ENCODE results near the gene LRMDA.

Gene LRMDA

DNA sequence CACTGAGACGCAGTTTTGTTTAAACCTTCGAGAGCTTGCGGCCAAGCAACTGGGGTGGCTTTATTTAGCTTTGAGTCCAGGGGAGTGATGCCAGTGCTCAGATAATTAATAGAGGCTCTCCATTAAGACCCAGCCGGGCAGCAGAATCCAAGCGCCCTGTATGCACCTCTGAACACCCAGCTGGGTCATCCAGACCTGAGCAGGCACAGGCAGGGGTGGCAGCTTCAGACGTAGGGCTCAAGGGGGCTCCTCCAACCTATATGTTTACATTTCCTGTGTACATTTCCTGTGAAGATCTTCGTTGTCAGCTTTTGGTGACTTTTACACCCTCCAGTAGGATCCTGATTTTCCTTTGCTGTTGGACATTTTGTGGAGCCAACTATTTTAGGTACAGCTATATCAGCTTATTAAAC is 719.5 kb downstream of the LRMDA start:
- DNase-seq = no peak

DNA sequence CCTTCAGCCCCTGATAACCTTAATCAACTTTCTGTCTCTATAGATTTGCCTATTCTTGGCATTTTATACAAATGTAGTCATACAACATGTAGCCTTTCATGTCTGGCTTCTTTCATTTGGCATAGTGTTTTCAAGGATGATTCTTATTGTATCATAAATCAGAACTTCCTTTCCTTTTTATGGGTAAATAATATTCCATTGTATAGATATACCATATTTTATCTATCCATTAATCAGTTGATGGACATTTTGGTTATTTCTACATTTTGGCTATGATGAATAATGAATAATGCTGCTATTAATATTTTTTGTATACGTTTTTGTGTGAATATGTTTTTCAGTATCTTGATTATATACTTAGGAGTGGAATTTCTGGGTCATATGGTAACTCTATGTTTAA is 720.8 kb downstream of the LRMDA start:
- no peak for DNase-seq

DNA sequence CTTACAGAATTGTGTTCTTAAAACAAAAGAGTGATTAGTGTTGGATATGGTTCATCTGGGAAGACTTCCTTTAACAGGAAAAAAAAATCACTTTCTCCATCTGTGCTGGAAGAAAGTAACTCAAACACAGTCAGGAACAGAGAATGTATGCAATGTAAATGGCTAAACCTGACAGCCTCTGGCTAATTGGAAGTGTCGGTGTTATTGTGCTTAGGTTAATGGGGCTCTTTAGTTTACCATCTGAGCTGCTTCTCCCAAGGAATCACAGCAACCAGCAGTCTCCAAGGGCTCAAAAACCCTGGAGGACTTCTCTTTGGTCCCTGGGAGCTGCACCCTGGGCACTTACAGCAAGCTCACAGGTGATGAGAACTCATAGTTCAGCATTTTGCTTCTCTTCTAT is 724.5 kb downstream of the LRMDA start:
- no peak for DNase-seq

DNA sequence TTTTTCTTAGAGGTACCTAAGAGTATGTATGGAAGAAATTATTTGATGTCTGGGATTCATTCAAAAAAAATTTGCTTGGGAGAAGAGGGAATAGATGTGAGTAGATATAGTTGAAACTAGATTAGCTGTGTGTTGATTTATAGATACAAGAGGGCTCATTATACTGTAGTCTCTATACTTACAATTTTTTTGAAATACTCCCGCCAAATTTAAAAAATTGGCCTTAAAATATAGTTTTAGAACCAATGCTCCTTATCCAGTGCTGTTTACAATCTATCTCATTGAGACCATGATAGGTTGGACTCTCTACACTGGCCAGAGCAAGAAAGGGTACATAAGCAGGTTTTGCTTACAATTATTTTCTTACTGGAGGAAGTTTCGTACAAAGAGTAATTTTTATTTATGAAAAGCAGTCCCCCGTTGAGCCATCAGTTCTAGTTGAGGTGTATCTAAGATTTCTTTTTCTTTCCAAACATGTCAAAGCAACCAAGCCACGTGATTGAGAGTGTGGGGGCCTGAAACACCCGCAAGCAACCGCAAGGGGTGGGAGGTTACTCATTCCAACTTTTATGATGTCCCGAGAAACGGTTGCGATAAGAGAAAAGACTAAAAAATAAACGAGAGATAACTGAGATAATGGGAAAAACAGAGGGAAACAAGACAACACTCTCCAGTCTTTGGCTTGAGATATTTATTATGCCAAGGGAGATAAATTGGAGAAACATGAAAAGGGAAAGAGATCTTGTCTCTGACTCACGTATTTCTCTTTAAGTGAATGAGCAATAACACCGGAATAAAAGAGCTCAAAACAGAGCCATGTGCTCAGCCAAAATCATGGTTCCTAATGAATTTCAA is 729.2 kb downstream of the LRMDA start:
- no peak for DNase-seq

DNA sequence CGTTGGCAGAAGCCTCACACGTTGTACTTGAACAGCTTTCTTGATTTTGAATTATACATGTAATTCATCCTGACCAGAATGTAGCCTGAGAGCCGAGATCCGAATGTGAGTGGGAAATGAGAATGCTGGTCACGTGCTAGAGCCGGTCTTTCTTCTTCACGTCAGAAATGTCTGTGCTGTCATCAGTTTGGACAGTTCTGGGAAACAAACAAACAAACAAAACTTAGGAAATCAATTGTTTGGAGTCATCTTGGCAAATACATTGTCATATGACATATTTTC is 729.8 kb downstream of the LRMDA start:
- DNase-seq = no peak

DNA sequence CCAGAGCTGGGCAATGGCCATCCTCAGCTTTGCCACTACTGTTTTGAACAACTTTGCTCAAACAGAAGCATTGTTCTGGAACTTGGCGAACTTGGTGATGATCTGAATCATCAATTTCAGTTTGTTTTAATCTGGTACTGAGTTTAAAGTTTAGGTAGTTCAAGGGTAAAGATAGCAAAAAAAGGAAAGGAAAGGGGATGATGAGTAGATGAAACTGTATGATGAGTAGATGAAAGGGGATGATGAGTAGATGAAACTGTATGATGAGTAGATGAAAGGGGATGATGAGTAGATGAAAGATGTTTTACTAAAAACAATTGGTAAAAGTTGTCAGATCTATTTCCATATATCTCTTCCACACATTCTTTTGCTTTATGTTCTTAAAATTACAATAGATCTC is 737.0 kb downstream of the LRMDA start:
- no peak for DNase-seq

DNA sequence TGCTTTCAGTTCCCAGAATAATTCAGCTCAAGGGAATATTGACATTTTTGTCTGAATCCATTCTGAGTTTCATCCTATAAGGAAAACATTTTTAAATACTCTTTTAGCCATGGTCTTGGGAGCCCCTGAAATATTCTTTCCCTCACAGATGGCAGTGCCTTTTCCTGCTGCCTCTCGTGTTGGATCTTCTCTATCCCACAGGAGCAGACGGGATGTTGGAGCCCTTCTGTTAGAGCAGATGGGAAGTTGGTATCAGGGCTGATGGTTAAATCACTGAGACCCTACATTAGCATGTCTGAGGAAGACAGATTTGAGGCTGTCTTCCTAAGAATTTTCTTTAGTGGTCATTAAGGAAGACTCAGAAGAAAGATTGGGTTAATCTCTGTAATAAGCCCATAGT is 737.8 kb downstream of the LRMDA start:
- no peak for DNase-seq

DNA sequence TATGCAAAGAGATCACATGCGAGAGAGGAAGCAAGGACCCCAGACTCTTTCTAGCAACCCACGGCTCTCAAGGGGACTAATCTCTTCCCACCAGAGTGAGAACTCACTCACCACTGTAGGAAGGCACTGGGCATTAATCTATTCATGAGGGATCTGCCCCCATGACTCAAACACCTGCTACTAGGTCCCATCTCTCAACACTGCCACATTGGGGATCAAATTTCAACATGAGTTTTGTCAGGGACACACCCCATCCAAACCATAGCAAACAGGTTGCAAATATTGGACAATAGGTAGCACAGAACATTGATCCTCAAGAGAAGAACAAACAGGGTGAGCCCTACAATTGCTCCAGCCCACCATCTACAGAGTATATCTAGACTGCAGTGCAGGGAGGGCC is 740.6 kb downstream of the LRMDA start:
- no peak for DNase-seq

DNA sequence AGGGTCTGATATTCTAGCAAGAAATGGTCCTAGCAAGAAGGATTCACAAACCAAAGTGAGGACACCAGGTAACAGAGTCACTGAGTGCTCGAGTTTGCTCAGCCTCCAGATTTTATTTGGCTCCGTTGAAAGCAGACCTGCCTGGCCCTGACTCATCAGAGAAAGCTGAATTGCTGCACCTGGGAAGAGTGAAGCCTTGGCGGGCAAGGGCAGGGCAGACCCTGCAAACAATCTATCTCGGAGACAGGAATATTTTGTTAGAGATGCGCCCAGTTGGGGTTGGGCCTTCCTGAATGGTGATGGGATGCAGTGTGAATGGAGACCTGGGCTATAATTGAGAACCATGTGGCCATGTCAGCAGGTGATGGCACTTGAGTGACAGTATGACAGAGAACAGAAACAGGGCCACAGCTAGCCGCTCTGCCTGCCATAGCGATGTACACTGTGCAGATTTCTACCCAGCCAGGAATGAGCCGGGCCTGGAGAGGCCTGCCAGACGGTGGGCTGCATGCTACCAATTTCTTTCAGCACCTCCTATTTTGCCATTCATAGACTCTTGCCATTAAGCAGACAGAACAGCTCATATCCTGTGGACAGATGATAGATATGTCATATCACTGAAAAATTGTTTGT is 744.2 kb downstream of the LRMDA start:
- DNase-seq = no peak

DNA sequence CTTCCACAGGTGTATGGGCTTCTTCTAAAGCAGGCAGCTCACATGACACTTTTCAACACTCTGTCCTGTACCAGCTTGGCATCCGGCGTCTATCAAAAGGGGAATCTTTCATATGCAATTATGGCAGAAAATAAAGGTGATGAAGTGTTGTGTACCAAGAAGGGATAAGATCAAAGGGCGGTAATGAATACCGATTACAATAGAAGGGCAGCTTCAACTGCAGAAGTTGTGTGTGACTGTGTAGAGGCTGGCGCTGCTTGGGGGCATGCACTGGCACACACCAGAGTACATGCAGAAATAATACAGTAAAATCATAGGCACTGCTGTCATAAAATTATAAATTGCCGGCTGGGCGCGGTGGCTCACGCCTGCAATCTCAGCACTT is 744.7 kb downstream of the LRMDA start:
- no peak for DNase-seq

DNA sequence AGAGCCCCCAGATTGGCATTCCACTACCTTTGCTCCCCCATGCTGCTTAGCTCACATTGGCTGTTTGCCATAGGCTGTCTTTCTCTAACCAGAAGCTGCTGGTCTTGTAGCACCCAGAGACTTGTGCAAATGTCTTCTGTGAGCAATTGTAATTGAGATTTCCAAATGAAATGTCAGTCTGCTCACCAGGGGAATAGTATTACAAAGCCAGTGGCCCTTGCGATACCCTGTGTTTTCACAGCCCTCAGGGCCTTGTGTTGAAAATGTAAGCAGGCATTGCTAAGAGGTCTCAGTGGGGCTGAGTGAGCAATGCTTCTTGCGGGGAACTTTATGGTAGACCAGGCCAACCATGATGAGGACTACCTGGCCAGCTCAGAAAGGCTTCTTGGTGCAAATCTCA is 746.5 kb downstream of the LRMDA start:
- no peak for DNase-seq

DNA sequence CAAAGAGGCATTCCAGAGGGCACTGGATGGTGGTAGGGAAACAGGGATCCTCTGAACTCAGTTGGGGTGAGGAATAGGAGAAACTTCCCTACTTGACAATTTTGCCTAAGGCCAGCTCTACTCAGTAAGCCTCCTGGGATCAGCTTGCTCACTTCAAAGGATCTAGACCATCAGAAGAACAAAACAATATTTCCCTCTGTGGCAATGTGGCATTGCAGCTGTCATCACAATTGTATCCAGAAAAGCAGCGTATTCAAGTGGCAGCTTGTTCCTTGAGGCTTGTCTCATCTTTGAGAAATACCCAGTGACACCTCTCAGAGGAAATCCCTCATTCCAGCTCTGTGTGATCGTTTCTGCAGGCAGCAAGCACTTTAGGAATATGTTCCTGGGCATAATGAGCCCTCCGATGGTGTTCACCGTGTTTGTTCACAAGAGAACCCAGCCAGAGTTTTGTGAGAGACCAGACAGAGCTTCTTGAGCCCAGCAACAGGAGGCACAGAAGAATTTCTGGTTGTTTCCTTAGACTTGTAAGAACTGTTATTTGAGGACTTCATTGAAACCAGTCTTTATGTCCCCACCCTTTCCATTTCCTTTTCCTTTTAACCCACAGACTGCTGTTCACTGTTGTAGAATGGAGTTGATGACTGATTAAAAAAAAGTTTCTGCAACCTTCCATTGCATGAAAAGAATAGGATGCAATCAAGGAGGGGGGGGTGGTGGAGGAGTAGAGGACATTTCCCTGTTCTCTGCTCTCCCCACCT is 747.3 kb downstream of the LRMDA start:
- no peak for DNase-seq

DNA sequence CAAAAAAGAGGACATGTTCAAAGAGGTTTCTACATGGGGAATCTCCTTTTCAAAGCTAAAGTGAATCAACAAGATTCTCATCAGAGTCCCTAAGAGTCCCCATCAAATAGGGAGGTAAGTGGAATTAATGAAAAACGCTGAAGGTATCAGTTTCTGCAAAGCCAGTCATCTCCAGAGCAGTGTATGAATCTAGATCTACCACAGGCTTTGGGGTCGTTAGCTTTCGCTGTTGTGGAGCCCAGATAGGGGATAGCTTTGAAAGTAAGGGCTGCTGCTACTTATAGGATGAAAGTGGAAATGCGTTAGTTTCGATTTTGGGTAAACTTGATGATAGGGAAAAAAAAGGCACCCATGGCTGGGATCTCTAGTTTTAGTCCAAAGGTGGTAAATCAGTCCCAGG is 748.4 kb downstream of the LRMDA start:
- DNase-seq = no peak

DNA sequence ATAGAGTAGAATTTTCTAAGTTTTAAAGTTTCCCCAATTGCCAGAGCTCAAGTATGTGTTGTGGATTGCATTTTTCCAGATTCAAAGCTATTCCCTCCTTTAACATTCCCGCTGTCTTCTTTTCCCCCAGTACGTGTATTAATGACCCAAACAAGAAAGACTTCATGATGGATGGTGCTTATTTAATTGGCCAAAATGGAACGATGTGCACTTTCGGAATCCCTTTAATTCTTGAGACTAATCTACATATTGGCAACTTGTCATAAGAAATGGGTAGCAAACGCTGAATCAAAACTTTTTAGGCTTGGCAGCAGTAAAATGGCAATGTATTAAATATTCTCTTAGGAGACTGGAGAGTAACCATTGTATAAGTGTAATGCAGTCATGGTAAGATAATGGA is 753.2 kb downstream of the LRMDA start:
- DNase-seq = no peak

DNA sequence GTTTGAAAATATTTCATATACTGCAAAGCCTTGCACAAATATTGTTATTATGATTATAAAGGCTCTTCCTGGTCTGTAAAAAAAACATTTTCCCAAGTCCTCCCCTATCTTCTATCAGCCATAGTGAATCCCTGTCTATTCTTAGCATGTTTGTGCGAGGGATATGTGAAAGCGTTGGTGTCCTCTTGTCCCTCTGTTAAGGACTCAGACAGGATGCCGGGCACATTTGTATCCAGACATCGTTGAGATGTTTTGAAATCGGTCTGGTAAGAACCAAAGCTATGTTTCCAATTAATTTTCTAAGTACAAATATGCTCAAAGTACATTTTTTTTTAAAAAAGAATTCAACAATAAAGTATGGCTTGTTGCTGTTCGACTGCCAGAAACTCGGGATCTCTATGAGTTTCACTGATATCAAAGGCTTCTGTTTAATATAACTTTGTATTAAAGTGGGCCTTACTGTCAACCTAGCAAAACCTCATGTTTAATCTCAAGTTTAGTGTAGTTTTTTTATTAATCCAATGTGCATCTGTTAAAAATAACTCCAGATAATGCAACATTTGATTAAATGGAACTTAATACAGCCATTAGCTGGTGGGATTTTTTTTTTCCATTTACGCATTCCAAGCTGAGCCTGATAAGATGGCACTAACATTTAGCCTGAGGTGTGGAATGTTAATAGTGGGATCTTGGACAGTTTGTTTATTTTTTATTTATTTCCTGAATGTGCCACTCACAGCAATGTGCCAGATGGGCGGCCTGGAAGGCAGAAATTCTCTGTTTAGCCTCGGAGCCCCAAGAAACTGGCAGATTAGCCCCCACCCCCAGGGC is 754.3 kb downstream of the LRMDA start:
- DNase-seq = no peak

DNA sequence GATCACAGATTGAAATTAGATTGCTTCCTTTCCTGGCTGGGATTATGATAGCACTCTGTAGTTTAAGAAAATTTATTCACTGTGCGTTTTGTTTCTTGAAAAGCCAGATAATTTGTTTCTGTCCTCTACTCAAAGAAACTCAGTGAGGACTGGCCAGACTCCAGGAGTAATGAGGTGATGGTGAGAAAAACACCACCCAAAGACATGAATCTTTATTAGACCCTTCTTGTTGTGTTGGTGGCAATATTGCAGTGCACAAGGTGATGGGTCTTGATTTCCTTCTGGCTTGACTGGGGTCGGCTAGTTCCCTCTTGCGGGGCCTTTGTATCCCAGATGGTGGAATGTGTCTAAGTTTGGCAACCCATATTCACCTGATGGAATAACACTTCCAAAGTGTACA is 756.8 kb downstream of the LRMDA start:
- DNase-seq = no peak

DNA sequence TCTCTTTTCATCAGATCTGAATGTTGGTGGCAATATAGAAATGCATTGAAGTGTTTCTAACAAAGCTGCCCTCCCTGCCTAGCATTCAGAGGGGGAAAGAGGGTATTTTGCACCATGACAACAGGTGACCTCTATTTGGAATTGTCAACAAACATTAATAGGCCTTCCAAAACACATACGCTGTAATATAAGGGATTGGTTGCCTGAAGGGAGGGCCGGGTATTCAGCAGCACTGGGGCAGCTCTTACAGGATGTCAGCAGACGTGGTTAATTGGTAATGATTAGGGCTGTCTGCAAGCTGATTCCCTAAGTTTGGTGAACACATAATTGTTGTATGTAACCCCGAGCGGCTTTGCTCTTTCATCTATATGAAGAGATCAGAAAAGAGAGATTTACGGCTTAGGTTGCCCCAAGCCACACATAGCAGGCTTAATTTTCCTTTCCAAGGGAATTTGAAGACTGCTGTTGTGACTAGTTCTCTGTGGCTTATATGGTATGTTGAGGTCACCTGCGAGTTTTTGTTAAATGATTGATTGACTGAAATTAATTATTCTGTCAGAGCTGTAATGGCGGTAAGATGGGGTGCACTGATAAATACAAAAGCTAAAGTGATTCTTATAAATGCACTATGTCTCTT is 759.3 kb downstream of the LRMDA start:
- DNase-seq = no peak

DNA sequence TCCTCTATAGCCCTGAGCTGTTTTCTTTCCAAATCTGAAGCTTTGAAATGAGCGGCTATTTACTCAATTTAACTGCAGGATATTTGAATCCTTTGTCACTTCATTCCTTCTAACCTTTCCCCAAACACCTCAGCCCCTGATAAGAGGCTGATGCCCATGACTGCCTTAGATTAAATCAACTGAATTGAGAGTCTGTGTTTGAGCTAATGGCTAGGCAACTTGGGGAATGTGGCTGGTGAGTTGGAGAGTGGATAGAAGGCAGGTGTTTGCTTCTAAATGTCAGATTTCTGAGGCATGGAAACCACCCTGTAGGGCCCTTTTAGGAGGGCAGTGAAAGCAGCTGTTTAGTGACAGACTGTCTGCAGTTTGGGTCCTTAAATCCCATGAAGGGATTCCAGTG is 759.9 kb downstream of the LRMDA start:
- no peak for DNase-seq

DNA sequence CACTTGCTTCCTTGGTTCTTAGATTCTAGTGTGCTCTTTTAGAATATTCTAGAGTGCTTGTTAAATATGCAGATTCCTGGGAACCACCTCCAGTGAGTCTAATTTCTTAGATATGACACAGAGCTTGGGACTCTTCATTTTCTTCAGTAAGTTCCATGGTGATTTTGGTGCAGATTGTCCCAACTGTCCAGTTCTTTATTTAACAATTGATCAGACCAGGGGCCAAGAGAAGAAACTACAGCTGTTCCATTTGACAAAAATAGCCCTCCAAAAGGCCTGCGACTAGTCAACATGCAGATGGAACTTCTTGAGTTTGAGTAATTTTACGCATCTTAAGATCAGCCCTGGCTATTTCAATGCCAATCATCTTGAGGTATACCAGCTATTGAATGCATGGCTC is 760.7 kb downstream of the LRMDA start:
- no peak for DNase-seq

DNA sequence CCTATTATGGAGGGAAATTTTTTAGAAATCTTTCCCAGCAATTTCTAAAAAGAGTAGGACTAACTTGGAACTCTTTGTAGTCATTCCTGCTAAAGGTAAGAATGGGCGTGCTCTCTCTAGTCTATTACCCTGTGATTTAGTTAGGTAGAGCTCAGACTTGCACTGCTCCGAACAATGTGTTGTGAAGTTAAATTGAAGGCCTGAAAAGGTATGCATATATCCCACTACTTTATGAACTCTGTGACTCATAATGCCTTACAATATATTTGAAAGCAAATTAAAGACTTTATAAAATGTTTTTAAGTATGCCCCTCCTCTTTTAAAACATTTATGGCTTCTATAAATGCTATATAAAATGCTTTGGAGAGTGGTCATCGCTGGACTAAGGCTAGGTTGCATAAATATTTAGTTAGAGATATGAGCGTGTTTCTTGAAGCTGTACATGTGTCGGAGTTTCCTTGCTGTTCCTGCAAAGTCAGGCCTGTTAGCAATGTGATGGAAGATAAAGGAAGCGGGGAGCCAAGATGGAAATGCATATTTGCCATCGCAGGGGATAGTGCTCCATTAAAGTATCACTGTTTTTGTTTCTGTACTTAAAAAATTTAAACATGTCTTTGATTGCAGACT is 761.4 kb downstream of the LRMDA start:
- DNase-seq = no peak

DNA sequence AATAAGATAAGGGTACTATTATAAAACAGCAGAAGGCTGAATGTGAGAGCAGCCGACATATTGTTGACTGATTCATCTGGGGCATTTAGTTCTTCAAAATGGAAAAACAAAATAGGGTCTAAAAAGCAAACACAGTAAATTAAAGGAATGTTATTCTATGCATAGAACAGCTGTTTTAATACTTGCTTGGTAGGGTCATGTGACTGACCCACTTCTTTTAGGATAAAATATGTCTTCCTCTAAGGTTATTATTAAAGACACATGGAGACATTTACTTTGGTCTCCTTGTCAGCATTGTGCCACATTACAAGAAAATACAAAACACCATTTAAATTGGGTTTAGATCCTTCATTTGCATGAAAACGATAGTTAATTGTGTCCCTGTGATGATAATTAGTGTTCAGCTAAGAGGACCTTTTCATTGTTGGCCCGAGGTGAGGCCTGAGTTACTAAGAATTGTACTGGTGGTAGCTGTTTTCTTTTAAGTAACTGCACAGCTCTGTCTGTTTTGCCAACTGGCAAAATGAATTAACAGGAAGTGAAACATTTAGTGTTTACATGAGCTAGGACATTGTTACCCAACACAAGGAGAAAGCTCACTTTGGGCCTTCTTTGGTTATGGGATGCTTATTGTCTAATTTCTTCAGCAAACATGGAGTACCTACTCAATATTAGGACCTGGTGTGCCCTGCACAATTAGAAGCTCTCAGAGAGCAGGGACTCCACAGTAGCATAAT is 764.4 kb downstream of the LRMDA start:
- no peak for DNase-seq

DNA sequence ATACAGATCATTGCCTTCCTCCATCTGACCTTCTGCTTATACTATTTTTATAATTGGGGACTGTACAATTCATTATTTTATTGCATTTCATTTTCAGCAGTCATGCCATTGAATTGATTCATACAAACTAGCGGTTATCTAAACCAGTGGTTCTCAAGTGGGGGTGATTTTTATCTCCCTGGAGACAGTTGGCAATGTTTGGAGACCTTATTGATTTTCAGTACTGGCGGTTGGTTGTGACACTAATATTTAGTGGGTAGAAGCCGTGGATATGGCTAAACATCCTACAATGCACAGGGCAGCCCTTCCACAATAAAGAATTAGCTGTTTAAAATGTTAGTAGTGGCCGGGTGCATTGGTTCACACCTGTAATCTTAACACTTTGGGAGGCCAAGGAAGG is 765.9 kb downstream of the LRMDA start:
- no peak for DNase-seq
